ENCODE measurements around the gene MOBP.
"Not testable (repeated sequence)": the region's sequence is repeated elsewhere in the genome, so short reads cannot be mapped to it uniquely, and the experiment has no call there.

Gene MOBP

GRCh38 chr3:39440316-39440715 is 27.2 kb upstream of the MOBP start:
- Mint-ChIP-seq H3K9me3 (no peaks in the 10 kb centered on the region), H3K4me3 (no peak overlapping the region), H3K27me3 (no peaks in the 10 kb centered on the region), H3K4me1 (ENCODE audit: low read depth) (no peaks in the 10 kb centered on the region), H3K27ac (no peak overlapping the region), H3K36me3 (ENCODE audit: low read depth) (no peaks in the 10 kb centered on the region)

DNA sequence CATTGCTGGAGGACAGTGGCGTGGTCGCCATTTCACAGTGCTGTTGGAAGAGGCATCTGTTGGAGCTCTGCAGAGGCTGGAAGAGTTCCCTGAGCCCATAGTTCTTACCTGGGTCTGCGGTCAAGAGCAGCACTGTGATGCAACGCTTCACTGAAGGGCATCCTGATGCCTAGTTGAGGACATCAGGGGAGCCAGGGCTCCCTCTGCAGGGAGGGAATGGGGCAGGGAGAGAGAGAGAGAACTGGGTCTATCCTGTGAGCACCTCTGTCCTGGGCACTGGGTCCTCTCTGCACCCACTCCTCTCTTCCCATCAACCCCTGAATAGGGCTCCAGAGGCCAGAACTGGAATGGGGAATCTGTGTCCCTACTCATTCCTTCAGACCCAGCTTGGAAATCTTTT is 23.9 kb upstream of the MOBP start:
- no peak overlapping the region for H3K4me3 Mint-ChIP-seq
- H3K36me3 Mint-ChIP-seq (ENCODE audit: low read depth) = no peaks in the 10 kb centered on the region
- H3K27me3 Mint-ChIP-seq = peaks cover 3% of the 10 kb centered on the region
- H3K9me3 Mint-ChIP-seq = no peaks in the 10 kb centered on the region
- no peak overlapping the region for H3K27ac Mint-ChIP-seq
- H3K4me1 Mint-ChIP-seq (ENCODE audit: low read depth) = peaks cover 7% of the 10 kb centered on the region

DNA sequence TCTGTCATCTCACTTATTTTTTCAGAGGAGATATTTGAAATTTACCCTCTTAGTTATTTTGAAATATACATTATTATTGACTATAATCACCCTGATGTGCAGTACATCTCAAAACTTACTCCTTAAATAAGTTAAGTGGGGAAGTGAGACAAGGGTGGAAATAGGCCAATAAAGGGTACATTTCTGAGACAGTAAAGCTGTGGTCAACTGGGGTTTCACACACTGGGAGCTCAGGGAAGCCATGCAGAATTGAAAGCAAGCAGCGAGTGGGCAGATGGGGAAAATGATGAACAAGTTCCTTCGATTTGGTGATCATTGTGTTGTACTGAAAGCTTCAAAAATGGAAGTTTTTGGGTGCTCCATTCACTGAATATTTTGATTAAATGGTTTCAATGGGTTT is 21.6 kb upstream of the MOBP start:
- Mint-ChIP-seq H3K4me1 (ENCODE audit: low read depth) (peaks cover 7% of the 10 kb centered on the region), H3K27me3 (peaks cover 3% of the 10 kb centered on the region)

GRCh38 chr3:39446444-39446843 is 21.0 kb upstream of the MOBP start:
- Mint-ChIP-seq H3K9me3 (no peaks in the 10 kb centered on the region), H3K4me1 (ENCODE audit: low read depth) (peaks cover 7% of the 10 kb centered on the region), H3K36me3 (ENCODE audit: low read depth) (no peaks in the 10 kb centered on the region), H3K27me3 (peaks cover 3% of the 10 kb centered on the region), H3K27ac (no peak overlapping the region), H3K4me3 (no peak overlapping the region)

More for the DNA sequence above, 21.6 kb upstream of the MOBP start:
- Mint-ChIP-seq H3K36me3 (ENCODE audit: low read depth) (no peaks in the 10 kb centered on the region), H3K27ac (no peak overlapping the region), H3K4me3 (no peak overlapping the region), H3K9me3 (no peaks in the 10 kb centered on the region)

DNA sequence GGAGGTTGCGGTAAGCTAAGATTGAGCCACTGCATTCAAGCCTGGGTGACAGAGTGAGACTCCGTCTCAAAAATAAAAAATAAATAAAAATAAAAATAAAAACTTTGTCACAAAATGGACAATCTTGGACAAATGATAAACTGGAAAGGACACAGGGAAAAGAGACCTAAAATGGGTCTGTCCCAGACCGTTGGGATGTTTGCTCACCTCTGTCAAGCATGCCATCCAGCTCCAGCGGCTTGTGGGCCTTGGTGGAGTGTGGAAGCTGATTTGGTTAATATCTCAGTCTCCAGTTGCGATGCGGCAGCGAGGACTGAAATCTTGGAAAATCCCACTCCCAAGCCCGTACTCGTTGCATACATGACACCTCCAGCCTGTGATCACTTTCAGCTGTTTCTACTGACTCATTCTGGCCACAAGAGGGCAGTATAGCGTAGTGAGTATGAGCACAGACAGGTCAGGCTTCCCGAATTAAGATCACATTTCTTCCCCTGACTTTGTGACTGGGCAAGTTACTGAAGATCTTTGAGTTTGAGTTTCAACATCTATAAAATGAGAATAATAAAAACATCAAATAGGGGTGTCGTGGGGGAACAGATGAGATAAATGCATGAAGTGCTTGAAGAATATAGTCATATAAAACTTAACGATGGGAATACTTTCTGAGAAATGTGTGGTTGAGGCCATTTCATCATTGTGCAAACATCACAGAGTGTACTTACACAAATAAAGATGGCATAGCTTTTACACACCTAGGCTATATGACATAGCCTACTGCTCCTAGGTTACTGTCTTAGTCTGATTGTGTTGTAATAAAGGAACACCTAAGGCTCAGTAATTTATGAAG is 19.6 kb upstream of the MOBP start:
- H3K27me3 Mint-ChIP-seq = peaks cover 4% of the 10 kb centered on the region
- H3K27ac Mint-ChIP-seq = no peak overlapping the region
- H3K4me1 Mint-ChIP-seq (ENCODE audit: low read depth) = peaks cover 7% of the 10 kb centered on the region
- no peaks in the 10 kb centered on the region for H3K36me3 Mint-ChIP-seq (ENCODE audit: low read depth)
- no peak overlapping the region for H3K4me3 Mint-ChIP-seq
- no peaks in the 10 kb centered on the region for H3K9me3 Mint-ChIP-seq

DNA sequence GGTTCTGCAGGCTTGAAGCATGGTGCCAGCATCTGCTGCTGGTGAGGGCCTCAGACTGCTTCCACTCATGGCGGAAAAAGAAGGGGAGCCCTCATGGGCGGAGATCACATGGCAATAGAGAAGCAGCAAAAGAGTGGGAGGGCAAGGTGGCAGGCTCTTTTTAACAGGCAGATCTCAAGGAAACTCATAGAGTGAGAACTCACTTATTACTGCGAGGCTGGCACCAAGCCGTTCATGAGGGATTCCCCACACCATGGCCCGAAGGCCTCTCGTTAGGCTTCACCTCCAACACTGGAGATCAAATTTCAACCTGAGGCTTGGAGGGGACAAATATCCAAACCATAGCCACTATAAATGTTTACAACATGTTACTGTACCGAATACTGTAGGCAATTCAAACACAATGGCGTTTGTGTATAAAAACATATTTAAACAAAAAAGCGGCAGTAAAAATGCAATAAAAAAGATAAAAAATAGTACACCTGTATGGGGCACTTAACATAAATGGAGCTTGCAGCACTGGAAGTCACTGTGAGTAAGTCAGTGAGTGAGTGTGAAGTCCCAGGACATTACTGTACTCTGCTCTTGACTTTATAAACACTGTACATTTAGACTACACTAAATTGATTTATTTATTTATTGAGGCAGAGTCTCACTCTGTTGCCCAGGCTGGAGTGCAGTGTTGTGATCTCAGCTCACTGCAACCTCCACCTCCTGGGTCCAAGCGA is 18.8 kb upstream of the MOBP start:
- Mint-ChIP-seq H3K36me3 (ENCODE audit: low read depth) (no peaks in the 10 kb centered on the region), H3K4me1 (ENCODE audit: low read depth) (peaks cover 7% of the 10 kb centered on the region), H3K27me3 (peaks cover 11% of the 10 kb centered on the region), H3K4me3 (no peak overlapping the region), H3K27ac (no peak overlapping the region), H3K9me3 (no peaks in the 10 kb centered on the region)

DNA sequence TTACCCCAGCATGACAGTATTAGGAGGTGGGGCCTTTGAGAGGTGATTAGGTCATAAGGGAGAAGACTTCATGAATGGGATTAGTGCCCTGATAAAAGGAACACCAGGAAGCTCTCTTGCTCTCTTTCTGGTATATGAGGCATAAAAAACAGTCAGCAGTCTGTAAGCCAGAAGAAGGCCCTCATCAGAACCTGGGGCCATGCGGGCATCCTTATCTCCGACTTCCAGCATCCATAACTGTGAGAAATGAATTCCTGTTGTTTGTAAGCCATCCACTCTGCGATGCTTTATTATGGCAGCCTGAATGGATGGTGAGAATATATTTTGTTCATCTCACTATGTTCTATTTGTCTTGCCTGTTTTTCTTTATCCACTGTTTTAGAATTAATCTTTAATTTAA is 17.7 kb upstream of the MOBP start:
- peaks cover 11% of the 10 kb centered on the region for H3K27me3 Mint-ChIP-seq
- peaks cover 7% of the 10 kb centered on the region for H3K4me1 Mint-ChIP-seq (ENCODE audit: low read depth)
- no peak overlapping the region for H3K27ac Mint-ChIP-seq
- H3K4me3 Mint-ChIP-seq = no peak overlapping the region
- H3K9me3 Mint-ChIP-seq = no peaks in the 10 kb centered on the region
- H3K36me3 Mint-ChIP-seq (ENCODE audit: low read depth) = no peaks in the 10 kb centered on the region

DNA sequence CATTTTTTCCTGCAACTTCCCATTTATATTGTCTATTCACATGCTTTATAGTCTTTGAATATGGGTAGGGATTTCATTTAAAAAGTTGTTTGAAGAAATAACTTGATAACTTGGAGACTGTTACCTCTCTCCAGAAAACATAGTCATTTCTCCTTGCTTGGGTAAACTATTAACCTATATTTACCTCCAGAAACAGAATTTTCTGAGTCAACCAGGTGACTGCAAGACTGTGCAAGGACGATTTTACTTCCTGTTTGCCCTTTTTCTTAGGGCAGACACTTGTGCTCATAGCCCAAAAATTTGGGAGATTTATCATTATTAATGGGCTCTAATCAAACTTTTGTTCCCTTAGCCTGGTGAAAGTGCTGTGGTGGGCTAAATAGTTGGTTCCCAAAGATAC is 14.3 kb upstream of the MOBP start:
- no peaks in the 10 kb centered on the region for H3K4me1 Mint-ChIP-seq (ENCODE audit: low read depth)
- no peaks in the 10 kb centered on the region for H3K36me3 Mint-ChIP-seq (ENCODE audit: low read depth)
- H3K27ac Mint-ChIP-seq = no peak overlapping the region
- H3K4me3 Mint-ChIP-seq = no peak overlapping the region
- H3K27me3 Mint-ChIP-seq = peaks cover 14% of the 10 kb centered on the region
- H3K9me3 Mint-ChIP-seq = no peaks in the 10 kb centered on the region

GRCh38 chr3:39453872-39454271 is 13.6 kb upstream of the MOBP start:
- not testable (repeated sequence) for H3K9me3 Mint-ChIP-seq; H3K36me3 Mint-ChIP-seq (ENCODE audit: low read depth); H3K4me3 Mint-ChIP-seq; H3K4me1 Mint-ChIP-seq (ENCODE audit: low read depth); H3K27ac Mint-ChIP-seq
- H3K27me3 Mint-ChIP-seq = peaks cover 11% of the 10 kb centered on the region

GRCh38 chr3:39454591-39455217 is 12.8 kb upstream of the MOBP start:
- Mint-ChIP-seq H3K4me1 (ENCODE audit: low read depth) (no peaks in the 10 kb centered on the region), H3K4me3 (no peak overlapping the region), H3K9me3 (no peaks in the 10 kb centered on the region), H3K27ac (no peak overlapping the region), H3K27me3 (peaks cover 11% of the 10 kb centered on the region), H3K36me3 (ENCODE audit: low read depth) (no peaks in the 10 kb centered on the region)

GRCh38 chr3:39456159-39456558 is 11.3 kb upstream of the MOBP start:
- no peak overlapping the region for H3K27ac Mint-ChIP-seq
- no peak overlapping the region for H3K4me3 Mint-ChIP-seq
- H3K36me3 Mint-ChIP-seq (ENCODE audit: low read depth) = no peaks in the 10 kb centered on the region
- H3K27me3 Mint-ChIP-seq = peaks cover 11% of the 10 kb centered on the region
- no peaks in the 10 kb centered on the region for H3K9me3 Mint-ChIP-seq
- no peaks in the 10 kb centered on the region for H3K4me1 Mint-ChIP-seq (ENCODE audit: low read depth)

DNA sequence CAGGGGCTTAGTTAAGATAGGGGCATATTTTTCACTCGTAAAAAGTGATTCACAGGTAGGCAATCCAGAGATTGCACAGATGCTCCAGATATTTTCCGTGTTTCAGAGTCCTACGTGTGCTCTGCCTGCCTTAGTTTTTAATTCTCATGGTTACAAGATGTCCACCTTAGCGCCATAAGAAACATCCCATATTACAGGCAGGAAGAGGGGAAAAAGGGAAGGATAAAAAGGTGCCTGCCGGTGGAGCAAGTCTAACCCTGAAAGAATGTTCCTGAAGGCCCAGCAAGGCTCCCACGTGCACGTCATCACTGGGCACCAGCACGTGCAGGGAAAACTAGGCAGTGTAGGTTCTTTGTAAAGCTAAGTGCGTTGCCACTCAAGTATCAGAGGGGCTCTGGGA is 10.1 kb upstream of the MOBP start:
- Mint-ChIP-seq H3K9me3 (no peaks in the 10 kb centered on the region), H3K27ac (no peak overlapping the region), H3K4me3 (no peak overlapping the region), H3K36me3 (ENCODE audit: low read depth) (no peaks in the 10 kb centered on the region), H3K27me3 (peaks cover 11% of the 10 kb centered on the region), H3K4me1 (ENCODE audit: low read depth) (no peaks in the 10 kb centered on the region)

DNA sequence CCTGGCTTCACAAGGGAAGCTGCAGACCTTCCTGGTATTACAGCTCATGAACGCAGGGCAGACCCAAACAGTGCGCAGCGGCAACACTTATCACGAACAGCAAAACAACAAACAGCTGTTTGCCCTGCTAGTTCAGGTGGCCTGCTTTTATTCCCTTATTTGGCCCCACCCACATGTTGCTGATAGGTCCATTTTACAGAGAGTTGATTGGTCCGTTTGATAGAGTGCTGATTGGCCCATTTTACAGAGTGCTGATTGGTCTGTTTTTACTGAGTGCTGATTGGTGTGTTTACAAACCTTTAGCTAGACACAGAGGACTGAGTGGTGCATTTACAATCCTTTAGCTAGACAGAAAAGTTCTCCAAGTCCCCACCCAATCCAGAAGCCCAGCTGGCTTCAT is 8.9 kb upstream of the MOBP start:
- peaks cover 15% of the 10 kb centered on the region for H3K27me3 Mint-ChIP-seq
- H3K36me3 Mint-ChIP-seq (ENCODE audit: low read depth); H3K27ac Mint-ChIP-seq: not testable (repeated sequence)

DNA sequence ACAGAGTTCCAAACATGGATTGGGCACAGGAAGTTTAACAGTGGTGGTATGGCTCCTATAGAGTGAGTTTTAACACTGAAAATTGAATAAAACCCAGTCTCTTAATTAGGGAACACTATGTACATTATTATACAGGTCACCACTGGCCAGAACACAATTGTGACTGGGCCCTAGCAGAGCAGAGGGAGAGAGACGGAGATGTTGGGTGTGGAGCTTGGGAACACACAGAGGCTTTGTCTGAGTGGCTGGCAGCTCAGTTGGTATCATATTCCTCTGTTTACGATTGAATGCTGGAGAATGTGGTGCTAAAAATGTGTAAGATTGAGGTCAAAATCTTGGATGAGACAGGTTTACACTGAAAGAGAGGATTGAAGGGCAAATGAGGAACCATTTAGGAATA is 6.8 kb upstream of the MOBP start:
- no peaks in the 10 kb centered on the region for H3K36me3 Mint-ChIP-seq (ENCODE audit: low read depth)
- H3K4me1 Mint-ChIP-seq (ENCODE audit: low read depth) = no peaks in the 10 kb centered on the region
- no peak overlapping the region for H3K4me3 Mint-ChIP-seq
- peaks cover 14% of the 10 kb centered on the region for H3K27me3 Mint-ChIP-seq
- H3K27ac Mint-ChIP-seq = no peak overlapping the region
- no peaks in the 10 kb centered on the region for H3K9me3 Mint-ChIP-seq

More for the DNA sequence above, 8.9 kb upstream of the MOBP start:
- H3K9me3 Mint-ChIP-seq; H3K4me3 Mint-ChIP-seq; H3K4me1 Mint-ChIP-seq (ENCODE audit: low read depth): not testable (repeated sequence)

GRCh38 chr3:39463269-39463668 is 4.2 kb upstream of the MOBP start:
- Mint-ChIP-seq H3K27me3 (peaks cover 23% of the 10 kb centered on the region), H3K4me3 (no peak overlapping the region), H3K4me1 (ENCODE audit: low read depth) (no peaks in the 10 kb centered on the region), H3K9me3 (no peaks in the 10 kb centered on the region), H3K27ac (no peak overlapping the region), H3K36me3 (ENCODE audit: low read depth) (no peaks in the 10 kb centered on the region)

All from stimulated activated naive CD8-positive, alpha-beta T cell treated with anti-CD3 and anti-CD28 coated beads, Interleukin-15, Interleukin-2, amounts not matched to agents 100 ng/mL and 50 ng/mL, for 24 hours (primary cell).